K562 (cell line): ENCODE results near the gene FAM171A1. TPM values are rescaled to one million over a fixed set of nuclear protein-coding genes. Genes with fewer than 3 reads are reported as not detected.

Experiments
- ATAC-seq: fragments of 200-7000 bp; cut with Tn5 transposase; 3 replicates; pipeline ENCODE4 v1.9.1; 2020; ENCODE audit warnings: moderate library complexity
- BruUV-seq: library from RNA; stranded (reverse); fragments of 400-500 nt; replicated peaks from 2 replicates; lab custom pipeline; 2021; lab: Mats Ljungman, UMichigan
- CTCF ChIA-PET: fragments of 300-600 bp; formaldehyde crosslinking; extraction: SDS; loops from one replicate; lab custom pipeline; 2021; ENCODE audit warnings: low intra/inter-chr PET ratio; lab: Yijun Ruan, JAX
- POLR2A ChIA-PET: fragments of 300-600, 350-650 bp; sonication (Branson Sonifier 250); formaldehyde crosslinking; extraction: SDS; loops from one replicate; lab custom pipeline; 2021; ENCODE audit warnings: antibody characterized with exemption, inconsistent platforms; lab: Yijun Ruan, JAX
- DNase-seq, 4 experiments: peaks; one replicate each; pipeline versions ENCODE4 v3.0.0 to v3.0.0-alpha.2; 2011 to 2018; ENCODE audit warnings: low spot score in 3 of 4, mixed read lengths in 3 of 4; ENCODE audit errors: extremely low read depth in 1 of 4
- FAIRE-seq: peaks from 2 replicates; lab custom pipeline; 2011; peaks lifted over from hg19 to GRCh38; lab: Jason Lieb, UNC
- H2AFZ ChIP-seq: 2 replicates; pipeline ENCODE4 v1.6.0; 2011; ENCODE audit warnings: low read depth, low read length, control low read depth, inconsistent platforms
- H3K27ac ChIP-seq: fragments of 200-600 bp; 3 replicates; pipeline ENCODE4 v1.8.0; 2011; ENCODE audit warnings: low read depth, mild to moderate bottlenecking, control low read depth, inconsistent platforms, low read length, moderate library complexity, mixed read lengths; ENCODE audit errors: extremely low read depth
- H3K27me3 ChIP-seq, 2 experiments: fragments of 300-600 bp in 1 of 2; 2 replicates in 1 of 2; 3 replicates in 1 of 2; pipeline versions ENCODE4 v1.6.0 to v1.8.0; 2011; ENCODE audit warnings: inconsistent platforms in 2 of 2, low read length in 2 of 2, mild to moderate bottlenecking in 1 of 2, mixed read lengths in 1 of 2, moderate library complexity in 1 of 2; ENCODE audit not compliant: control insufficient read depth in 2 of 2, insufficient read depth in 2 of 2
- H3K36me3 ChIP-seq: fragments of 300-600 bp; 3 replicates; pipeline ENCODE4 v1.8.0; 2011; ENCODE audit warnings: mild to moderate bottlenecking, low read length, inconsistent platforms; ENCODE audit not compliant: control insufficient read depth, insufficient read depth
- H3K4me1 ChIP-seq, 2 experiments: fragments of 200-600 bp in 1 of 2; replicated peaks in 1 of 2; 2 replicates in 1 of 2; 3 replicates in 1 of 2; pipeline versions ENCODE4 v1.5.1 to v1.8.0; 2011; ENCODE audit warnings: inconsistent platforms in 2 of 2, low read length in 2 of 2, mild to moderate bottlenecking in 1 of 2, mixed read lengths in 1 of 2, moderate library complexity in 1 of 2; ENCODE audit not compliant: control insufficient read depth in 2 of 2, insufficient read depth in 2 of 2
- H3K4me2 ChIP-seq: 2 replicates; pipeline ENCODE4 v1.6.1; 2011; ENCODE audit warnings: low read length, control low read depth, inconsistent platforms, mixed read lengths; ENCODE audit not compliant: insufficient read depth
- H3K4me3 ChIP-seq: fragments of 200-600 bp; sonication (generic), shearing (Covaris generic); 2 replicates; pipeline ENCODE4 v1.5.1; 2016; ENCODE audit warnings: control low read depth, inconsistent platforms
- H3K79me2 ChIP-seq: fragments of 200-600 bp; 3 replicates; pipeline ENCODE4 v1.8.0; 2011; ENCODE audit warnings: low read length, inconsistent platforms; ENCODE audit not compliant: control insufficient read depth, insufficient read depth
- H3K9ac ChIP-seq, 2 experiments: 2 replicates each; pipeline versions ENCODE4 v1.6.0 to v1.6.1; 2011; ENCODE audit warnings: low read depth in 2 of 2, low read length in 2 of 2, control low read depth in 1 of 2, inconsistent platforms in 1 of 2, mild to moderate bottlenecking in 1 of 2, mixed read lengths in 1 of 2; ENCODE audit not compliant: insufficient read depth in 1 of 2
- H3K9me1 ChIP-seq: one replicate; pipeline ENCODE4 v1.6.0; 2011; ENCODE audit warnings: inconsistent platforms, mild to moderate bottlenecking, low read length, moderate library complexity; ENCODE audit not compliant: control insufficient read depth, insufficient read depth
- H3K9me3 ChIP-seq: replicated peaks from 2 replicates; pipeline ENCODE4 v1.5.1; 2011; ENCODE audit warnings: low read depth, low read length, inconsistent platforms; ENCODE audit not compliant: control insufficient read depth, insufficient read depth
- H4K20me1 ChIP-seq: replicated peaks from 2 replicates; pipeline ENCODE4 v1.6.1; 2011; ENCODE audit warnings: low read length, inconsistent platforms, mixed read lengths; ENCODE audit not compliant: control insufficient read depth, insufficient read depth
- CBFA2T2 ChIP-seq: fragments of 450-650 bp; conservative IDR thresholded peaks from 2 replicates; pipeline ENCODE4 v1.6.1; 2017; ENCODE audit warnings: mild to moderate bottlenecking
- HMGN3 ChIP-seq: IDR thresholded peaks from 2 replicates; pipeline ENCODE4 v1.6.1; 2011; ENCODE audit warnings: borderline replicate concordance, low read depth, mild to moderate bottlenecking, mixed read lengths, low read length; ENCODE audit not compliant: insufficient read length; ENCODE audit errors: extremely low read depth
- MCM3 ChIP-seq: fragments of 450-650 bp; IDR thresholded peaks from 2 replicates; pipeline ENCODE4 v1.6.1; 2016
- PRMT5 ChIP-seq: sonication (generic); formaldehyde crosslinking; IDR thresholded peaks from 2 replicates; pipeline ENCODE4 v1.5.0; 2020; ENCODE audit warnings: missing genetic modification reagents
- RBBP5 ChIP-seq: fragments of 200-600 bp; sonication (generic); IDR thresholded peaks from 2 replicates; pipeline ENCODE4 v1.6.1; 2012; ENCODE audit warnings: borderline replicate concordance, mild to moderate bottlenecking, low read length, control low read depth, inconsistent platforms; ENCODE audit not compliant: insufficient read depth, poor library complexity, severe bottlenecking
- SRSF7 ChIP-seq: fragments of 200-400 bp; formaldehyde crosslinking; optimal IDR thresholded peaks from 2 replicates; pipeline ENCODE3; 2017; ENCODE audit warnings: mild to moderate bottlenecking, low read depth, low read length
- ZNF589 ChIP-seq: fragments of 200-800 bp; sonication (Bioruptor generic); IDR thresholded peaks from 2 replicates; pipeline ENCODE4 v1.6.1; 2016; ENCODE audit warnings: low read depth, missing genetic modification characterization, missing compliant biosample characterization
- WGBS: fragments of 100-300 bp; shearing (Covaris generic); methylation state at CpG from one replicate; pipeline ENCODE4 v1.1.6; 2016; ENCODE audit warnings: low coverage, mixed read lengths; ENCODE audit not compliant: insufficient coverage; ENCODE audit errors: missing lambda C conversion rate; 5-methylcytosine and 5-hydroxymethylcytosine counted together
- in situ Hi-C: fragments of 300-500 bp; cut with MboI; formaldehyde crosslinking; loops from 4 replicates; pipeline ENCODE4 v1.15.0; 2018; ENCODE audit warnings: inconsistent platforms, mixed read lengths
- intact Hi-C: fragments of 100-400 bp; cut with micrococcal nuclease; formaldehyde crosslinking; loops from 2 replicates; pipeline ENCODE4 v1.14.2; 2022
- polyA plus RNA-seq, 8 experiments: library from polyadenylated mRNA; depleted of rRNA in 4 of 8; stranded (reverse) in 5 of 8; unstranded in 3 of 8; fragments of >200 nt; fragmentation: Nextera tagmentation in 2 of 8; fragmentation: Illumina TruSeq in 1 of 8; extraction: Ambion mirVana in 2 of 8; extraction: Trizol in 1 of 8; gene quantifications; 2 replicates each; pipeline versions ENCODE4 v1.2.1 to v1.2.3, GENCODE V29; 2011 to 2014; ENCODE audit warnings: inconsistent platforms in 1 of 8, missing spikeins in 1 of 8
- total RNA-seq, 7 experiments: library from RNA; depleted of rRNA in 6 of 7; stranded (reverse); fragments of >200 nt in 6 of 7; fragmentation: Illumina TruSeq in 2 of 7; extraction: Trizol in 2 of 7; gene quantifications; 2 replicates each; pipeline versions ENCODE4 v1.2.1 to v1.2.3, GENCODE V29; 2011 to 2021; ENCODE audit warnings: low replicate concordance in 1 of 7
- TF ChIP-seq, protein P1 (sequence below): fragments of 250-450 bp; sonication (Bioruptor Pico); IDR thresholded peaks from 2 replicates; pipeline ENCODE4 v1.8.0; 2022; ENCODE audit warnings: moderate library complexity, mild to moderate bottlenecking, inconsistent platforms

FAM171A1 gene
- total and polyA plus RNA-seq, 9 of the 15 experiments (the other 6 are each of a cell fraction or from before 2014, with no cell fraction given), result 0.51 to 8.2 (median 4.8) TPM

DNA sequence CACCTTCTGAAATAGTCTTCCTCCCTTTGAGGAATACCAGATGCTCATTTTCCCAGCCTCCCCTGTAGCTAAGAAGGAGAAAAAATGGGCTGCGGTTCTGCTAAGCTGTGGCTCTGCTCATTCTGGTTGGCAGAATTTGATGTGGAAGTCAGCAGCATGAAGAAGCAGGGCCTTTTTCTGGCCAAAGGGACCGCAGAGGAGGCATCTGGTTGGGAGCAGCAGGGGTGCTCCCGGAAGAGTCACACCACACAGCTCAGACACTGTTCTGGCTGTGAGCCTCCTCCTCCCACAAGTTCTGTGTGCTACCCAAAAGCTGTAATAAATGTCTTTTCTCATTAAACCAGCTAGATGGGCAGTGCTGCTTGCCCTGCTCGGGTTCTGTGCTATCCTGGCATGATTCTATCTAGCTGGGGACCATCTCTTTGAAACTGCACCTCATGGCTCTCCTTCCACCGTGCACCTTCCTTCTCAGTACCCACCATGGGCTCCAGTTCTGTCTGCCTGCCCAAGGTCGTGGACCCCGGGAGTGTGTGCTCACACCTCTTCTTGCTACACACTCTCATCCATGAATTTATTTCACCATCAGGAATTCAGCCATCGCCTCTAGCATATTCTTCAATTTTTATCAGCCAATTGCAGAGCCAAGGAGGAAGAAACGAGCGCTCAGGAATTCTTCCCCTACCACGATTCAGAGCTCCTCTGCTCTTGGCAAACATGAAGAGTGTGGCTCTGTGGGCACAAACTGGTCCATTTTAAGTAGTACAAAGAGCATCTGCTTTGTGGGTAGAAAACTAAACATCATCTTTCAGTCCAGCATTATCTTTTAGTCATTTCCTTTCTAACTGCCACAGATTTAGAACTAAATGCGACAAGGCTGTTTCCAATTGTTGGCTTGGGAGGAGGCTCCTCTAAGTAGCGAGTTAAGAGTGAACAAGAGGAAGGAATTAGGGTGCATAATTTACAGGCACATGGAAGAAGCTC, 76.9 kb downstream of the FAM171A1 start:
- POLR2A ChIA-PET, result interaction anchor here (1.1 to 1.5 kb wide), 3 partner anchors 9 to 28 kb away, joined by 4 to 5 read pairs (median 5); no protein-coding TSS in a partner anchor
- no peak; the same call in 2 of the 3 replicates for ATAC-seq

More for the DNA sequence above, 76.9 kb downstream of the FAM171A1 start:
- Histone ChIP-seq H4K20me1 (no peaks in the 10 kb centered on the region), H3K9ac (no peak overlapping the region), H3K4me3 (no peak overlapping the region), H2AFZ (no peak overlapping the region), H3K36me3 (no peaks in the 10 kb centered on the region), H3K4me1 (no peaks in the 10 kb centered on the region; a peak in 1 of 5 replicates), H3K9me1 (peaks cover 3% of the 10 kb centered on the region), H3K9me3 (no peaks in the 10 kb centered on the region), H3K27me3 (peaks cover 12 to 15% of the 10 kb centered on the region in 2 experiments; a peak in 4 of 5 replicates), H3K4me2 (no peak overlapping the region), H3K27ac (no peak overlapping the region), H3K79me2 (no peaks in the 10 kb centered on the region)
- CTCF ChIA-PET, result no interaction called here
- in situ Hi-C loops (no loop called here), intact Hi-C loops (no loop called here)
- BruUV-seq, result no TSS peak
- no peak for TF ChIP-seq SRSF7
- no peak for TF ChIP-seq RBBP5
- TF ChIP-seq CBFA2T2, result no peak
- no peak for TF ChIP-seq MCM3
- no peak for TF ChIP-seq ZNF589 (CRISPR knock-in tag)
- TF ChIP-seq, protein P1, sequence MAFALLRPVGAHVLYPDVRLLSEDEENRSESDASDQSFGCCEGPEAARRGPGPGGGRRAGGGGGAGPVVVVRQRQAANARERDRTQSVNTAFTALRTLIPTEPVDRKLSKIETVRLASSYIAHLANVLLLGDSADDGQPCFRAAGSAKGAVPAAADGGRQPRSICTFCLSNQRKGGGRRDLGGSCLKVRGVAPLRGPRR (CRISPR knock-in tag), result no peak
- no peak for TF ChIP-seq PRMT5 (CRISPR knock-in tag)
- no peak for TF ChIP-seq HMGN3
- no peak for FAIRE-seq
- no peak for DNase-seq
- 17% methylated on average over 12 of the region's 13 CpGs for WGBS
